Measurements from ENCODE around the gene CCDC180. TPM values are rescaled to one million over a fixed set of nuclear protein-coding genes. Genes with fewer than 3 reads are reported as not detected.
A peak's percentile ranks its signal among the peaks of the same experiment; 100 is the strongest.

The CCDC180 gene
- polyA plus RNA-seq, 1 experiment: 0.55 TPM

DNA sequence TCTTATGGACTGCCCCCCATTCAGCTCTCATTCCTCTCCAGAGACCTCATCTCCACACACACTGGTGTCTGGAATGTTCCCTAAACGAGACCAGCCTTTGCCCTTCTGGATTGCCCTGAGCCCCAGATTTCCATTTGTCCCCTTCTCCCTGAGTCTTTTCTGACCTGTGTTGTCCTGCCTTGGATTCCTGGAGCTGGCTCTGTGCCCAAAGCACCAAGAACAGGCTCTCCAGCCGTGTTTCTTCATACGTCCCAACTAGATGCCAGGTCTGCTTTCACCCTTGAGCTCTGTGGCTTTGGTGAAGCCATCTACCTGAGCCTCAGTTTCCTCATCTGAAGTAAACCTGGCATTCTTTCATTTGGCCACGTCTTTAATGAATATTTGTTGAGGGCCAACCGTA, 6.3 kb downstream of the CCDC180 start:
- CTCF ChIA-PET: no interaction called here
- TF ChIP-seq, protein P1, sequence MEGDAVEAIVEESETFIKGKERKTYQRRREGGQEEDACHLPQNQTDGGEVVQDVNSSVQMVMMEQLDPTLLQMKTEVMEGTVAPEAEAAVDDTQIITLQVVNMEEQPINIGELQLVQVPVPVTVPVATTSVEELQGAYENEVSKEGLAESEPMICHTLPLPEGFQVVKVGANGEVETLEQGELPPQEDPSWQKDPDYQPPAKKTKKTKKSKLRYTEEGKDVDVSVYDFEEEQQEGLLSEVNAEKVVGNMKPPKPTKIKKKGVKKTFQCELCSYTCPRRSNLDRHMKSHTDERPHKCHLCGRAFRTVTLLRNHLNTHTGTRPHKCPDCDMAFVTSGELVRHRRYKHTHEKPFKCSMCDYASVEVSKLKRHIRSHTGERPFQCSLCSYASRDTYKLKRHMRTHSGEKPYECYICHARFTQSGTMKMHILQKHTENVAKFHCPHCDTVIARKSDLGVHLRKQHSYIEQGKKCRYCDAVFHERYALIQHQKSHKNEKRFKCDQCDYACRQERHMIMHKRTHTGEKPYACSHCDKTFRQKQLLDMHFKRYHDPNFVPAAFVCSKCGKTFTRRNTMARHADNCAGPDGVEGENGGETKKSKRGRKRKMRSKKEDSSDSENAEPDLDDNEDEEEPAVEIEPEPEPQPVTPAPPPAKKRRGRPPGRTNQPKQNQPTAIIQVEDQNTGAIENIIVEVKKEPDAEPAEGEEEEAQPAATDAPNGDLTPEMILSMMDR (IDR thresholded peaks at IDR 0.05; ENCODE audit: insufficient read depth, low read depth, low read length): no peak

DNA sequence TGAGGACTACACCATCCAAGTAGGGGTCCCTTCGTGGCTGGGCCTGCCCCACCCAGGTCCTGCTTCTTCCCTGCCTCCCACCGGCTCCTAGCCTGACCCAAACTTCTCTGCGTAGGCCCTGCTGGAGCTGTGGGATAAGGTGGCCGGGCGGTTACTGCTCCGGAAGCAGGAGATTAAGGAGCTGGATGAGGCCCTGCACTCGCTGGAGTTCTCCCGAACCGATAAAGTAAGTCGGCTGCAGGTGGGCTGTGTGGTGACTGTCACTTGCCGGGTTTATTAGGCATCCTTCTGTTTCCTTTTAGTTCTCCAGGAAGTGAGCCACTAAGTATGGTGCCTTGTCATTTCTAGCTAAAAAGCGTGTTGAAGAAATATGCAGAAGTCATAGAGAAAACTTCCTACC, 7.0 kb downstream of the CCDC180 start:
- no peak for DNase-seq (ENCODE audit: low read depth)
- no peaks in the 10 kb centered on the region; the same call in 1 of the 2 replicates for H3K36me3 ChIP-seq (ENCODE audit: control insufficient read depth, insufficient read depth, low read length)
- H3K4me3 ChIP-seq (ENCODE audit: low read depth, low read length): no peak overlapping the region
- TF ChIP-seq, protein P1 (IDR thresholded peaks at IDR 0.05; ENCODE audit: insufficient read depth, low read depth, low read length): no peak
- POLR2A ChIA-PET: no interaction called here
- no peaks in the 10 kb centered on the region for H3K27me3 ChIP-seq (ENCODE audit: control insufficient read depth, insufficient read depth, low read length)
- CTCF ChIA-PET: no interaction called here

More for the DNA sequence above, 6.3 kb downstream of the CCDC180 start:
- POLR2A ChIA-PET: no interaction called here
- Histone ChIP-seq H3K4me3 (ENCODE audit: low read depth, low read length) (no peak overlapping the region), H3K36me3 (ENCODE audit: control insufficient read depth, insufficient read depth, low read length) (no peaks in the 10 kb centered on the region; the same call in 1 of the 2 replicates), H3K27me3 (ENCODE audit: control insufficient read depth, insufficient read depth, low read length) (no peaks in the 10 kb centered on the region)
- DNase-seq (ENCODE audit: low read depth): no peak

DNA sequence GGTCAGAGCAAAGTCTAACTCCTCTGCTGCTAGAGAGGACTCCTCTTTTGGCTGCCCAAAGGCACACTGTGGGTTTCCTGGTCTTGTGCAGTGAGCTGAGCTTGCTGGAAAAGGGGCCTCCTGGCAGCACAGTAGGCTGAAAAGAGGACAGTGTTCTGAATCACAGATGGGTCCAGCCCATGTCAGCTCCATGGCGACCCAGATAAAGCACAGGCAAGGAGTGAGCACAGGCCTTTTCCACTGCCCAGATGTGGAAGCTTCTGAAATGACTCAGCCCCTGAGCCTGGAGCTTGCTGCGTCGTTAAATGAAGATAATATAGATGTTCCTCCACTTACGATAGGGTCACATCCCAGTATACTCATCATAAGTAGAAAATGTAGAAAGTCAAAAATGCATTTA, 8.1 kb downstream of the CCDC180 start:
- no peaks in the 10 kb centered on the region for H3K27me3 ChIP-seq (ENCODE audit: control insufficient read depth, insufficient read depth, low read length)
- peak; percentile 17 for DNase-seq (ENCODE audit: low read depth)
- TF ChIP-seq, protein P1 (IDR thresholded peaks at IDR 0.05; ENCODE audit: insufficient read depth, low read depth, low read length): no peak
- H3K4me3 ChIP-seq (ENCODE audit: low read depth, low read length): no peak overlapping the region
- ChIA-PET CTCF (interaction anchor here (0.6 to 1.8 kb wide), 2 partner anchors 57 to 72 kb away, joined by 3 to 5 read pairs; no protein-coding TSS in a partner anchor), POLR2A (interaction anchor here (0.6 kb wide), 1 partner anchor 81 kb away, joined by 4 read pairs; no protein-coding TSS in a partner anchor)
- H3K36me3 ChIP-seq (ENCODE audit: control insufficient read depth, insufficient read depth, low read length): no peaks in the 10 kb centered on the region; the same call in 1 of the 2 replicates

DNA sequence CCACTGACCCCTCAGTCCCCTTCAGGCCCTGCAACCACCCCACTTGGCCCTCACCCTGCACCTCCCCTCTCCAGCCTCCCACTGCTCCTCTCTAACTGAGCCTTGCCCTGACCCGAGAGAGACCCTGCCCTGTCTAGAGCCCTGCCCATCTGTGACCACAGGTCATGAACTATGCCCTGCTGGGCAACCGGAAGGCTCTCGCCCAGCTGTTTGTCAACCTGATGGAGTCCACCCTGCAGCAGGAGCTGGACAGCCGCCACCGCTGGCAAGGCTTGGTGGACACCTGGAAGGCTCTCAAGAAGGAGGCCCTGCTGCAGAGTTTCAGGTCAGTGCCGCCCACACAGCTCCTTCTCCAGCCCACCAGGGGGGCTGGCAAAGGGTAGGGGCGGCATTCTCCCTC, 9.4 kb downstream of the CCDC180 start:
- POLR2A ChIA-PET: no interaction called here
- DNase-seq (ENCODE audit: low read depth): no peak
- CTCF ChIA-PET: no interaction called here

DNA sequence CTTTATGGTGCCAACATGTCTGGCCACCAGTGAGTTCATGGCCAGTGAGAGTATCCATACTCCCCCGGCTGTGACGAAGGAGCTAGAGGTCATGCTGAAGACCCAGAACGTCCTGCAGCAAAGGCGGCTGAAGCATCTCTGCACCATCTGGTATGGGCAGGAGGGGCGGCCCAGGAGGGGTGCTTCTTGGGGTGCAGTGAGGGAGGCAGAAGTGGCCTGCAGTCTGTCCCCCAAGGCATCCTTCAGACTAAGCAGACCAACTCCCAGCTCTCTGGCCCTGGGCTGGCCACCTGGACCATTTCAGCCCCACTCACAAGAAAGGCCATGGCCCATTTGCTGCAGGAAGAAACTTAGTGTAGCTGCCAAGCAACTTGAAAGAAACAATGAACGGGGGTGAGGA, 11.0 kb downstream of the CCDC180 start:
- CTCF ChIA-PET: no interaction called here

More for the DNA sequence above, 9.4 kb downstream of the CCDC180 start:
- no peaks in the 10 kb centered on the region; the same call in 1 of the 2 replicates for H3K36me3 ChIP-seq (ENCODE audit: control insufficient read depth, insufficient read depth, low read length)
- no peaks in the 10 kb centered on the region for H3K27me3 ChIP-seq (ENCODE audit: control insufficient read depth, insufficient read depth, low read length)
- no peak overlapping the region for H3K4me3 ChIP-seq (ENCODE audit: low read depth, low read length)
- TF ChIP-seq, protein P1 (IDR thresholded peaks at IDR 0.05; ENCODE audit: insufficient read depth, low read depth, low read length): no peak

More for the DNA sequence above, 11.0 kb downstream of the CCDC180 start:
- Histone ChIP-seq H3K27me3 (ENCODE audit: control insufficient read depth, insufficient read depth, low read length) (no peaks in the 10 kb centered on the region), H3K4me3 (ENCODE audit: low read depth, low read length) (no peak overlapping the region), H3K36me3 (ENCODE audit: control insufficient read depth, insufficient read depth, low read length) (no peaks in the 10 kb centered on the region; the same call in 1 of the 2 replicates)
- TF ChIP-seq, protein P1 (IDR thresholded peaks at IDR 0.05; ENCODE audit: insufficient read depth, low read depth, low read length): no peak
- no peak for DNase-seq (ENCODE audit: low read depth)
- POLR2A ChIA-PET: no interaction called here

Measured in BJ (cell line).